Activated T-helper 17 cell treated with anti-CD3 and anti-CD28 coated beads, Interleukin-2, amount 50 U/mL, for 72 hours (primary cell): ENCODE results near the gene SSR4. TPM values are rescaled to one million over a fixed set of nuclear protein-coding genes. Genes with fewer than 3 reads are reported as not detected.

Experiments used
- ATAC-seq: fragments of 150-1000 bp; cut with Tn5 transposase; replicated peaks from 2 replicates; pipeline ENCODE4 v1.10.0; 2021; ENCODE audit warnings: mild to moderate bottlenecking, moderate library complexity
- H3K27ac Mint-ChIP-seq: one replicate; pipeline ENCODE4 v1.8.0; 2022; ENCODE audit warnings: mixed read lengths
- H3K27me3 Mint-ChIP-seq: one replicate; pipeline ENCODE4 v1.8.0; 2022; ENCODE audit warnings: mixed read lengths
- H3K36me3 Mint-ChIP-seq: one replicate; pipeline ENCODE4 v1.8.0; 2022; ENCODE audit warnings: low read depth, mild to moderate bottlenecking, mixed read lengths
- H3K4me1 Mint-ChIP-seq: one replicate; pipeline ENCODE4 v1.8.0; 2022; ENCODE audit warnings: mixed read lengths
- H3K4me3 Mint-ChIP-seq: one replicate; pipeline ENCODE4 v1.8.0; 2022; ENCODE audit warnings: mild to moderate bottlenecking, mixed read lengths
- H3K9me3 Mint-ChIP-seq: one replicate; pipeline ENCODE4 v1.8.0; 2022; ENCODE audit warnings: mixed read lengths
- total RNA-seq, 2 donors: library from RNA; stranded (reverse); gene quantifications; one replicate each; pipeline ENCODE4 v1.2.3, GENCODE V29; 2022

SSR4 gene
- total RNA-seq, 2 donors from 2014 or later = 150 to 152 TPM

DNA sequence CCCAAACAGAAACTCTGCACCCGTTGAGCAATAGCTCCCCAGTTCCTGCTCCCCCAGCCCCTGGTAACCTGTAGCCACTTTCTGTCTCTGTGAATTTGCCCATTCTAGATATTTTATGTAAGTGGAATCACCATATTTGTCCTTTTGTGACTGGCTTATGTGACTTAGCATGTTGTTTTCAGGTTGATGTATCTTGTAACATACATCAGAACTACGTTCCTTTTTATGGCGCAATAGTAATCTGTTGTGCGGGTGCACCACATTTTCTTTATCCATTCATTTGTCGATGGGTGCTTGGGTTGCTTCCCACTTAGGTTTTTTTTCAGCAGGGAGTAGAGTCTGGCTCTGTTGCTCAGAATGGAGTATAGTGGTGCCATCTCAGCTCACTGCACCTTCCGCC lies 42.5 kb downstream of the SSR4 start:
- no peaks in the 10 kb centered on the region for H3K27me3 Mint-ChIP-seq
- ATAC-seq = no peak
- H3K9me3 Mint-ChIP-seq = no peaks in the 10 kb centered on the region
- no peaks in the 10 kb centered on the region for H3K36me3 Mint-ChIP-seq
- H3K4me3 Mint-ChIP-seq = no peak overlapping the region
- no peaks in the 10 kb centered on the region for H3K4me1 Mint-ChIP-seq
- H3K27ac Mint-ChIP-seq = no peak overlapping the region

- Mint-ChIP-seq H3K9me3 (no peaks in the 10 kb centered on the region), H3K4me3 (no peak overlapping the region), H3K4me1 (no peaks in the 10 kb centered on the region), H3K27me3 (peaks cover 5% of the 10 kb centered on the region), H3K27ac (no peak overlapping the region), H3K36me3 (no peaks in the 10 kb centered on the region)
- ATAC-seq = no peak
Measured at GRCh38 chrX:153844509-153845082, 50.1 kb downstream of the SSR4 start.

GRCh38 chrX:153845195-153845594 lies 50.7 kb downstream of the SSR4 start:
- no peak for ATAC-seq
- Mint-ChIP-seq H3K36me3 (no peaks in the 10 kb centered on the region), H3K4me1 (no peaks in the 10 kb centered on the region), H3K9me3 (no peaks in the 10 kb centered on the region), H3K27me3 (peaks cover 5% of the 10 kb centered on the region), H3K27ac (no peak overlapping the region), H3K4me3 (no peak overlapping the region)

DNA sequence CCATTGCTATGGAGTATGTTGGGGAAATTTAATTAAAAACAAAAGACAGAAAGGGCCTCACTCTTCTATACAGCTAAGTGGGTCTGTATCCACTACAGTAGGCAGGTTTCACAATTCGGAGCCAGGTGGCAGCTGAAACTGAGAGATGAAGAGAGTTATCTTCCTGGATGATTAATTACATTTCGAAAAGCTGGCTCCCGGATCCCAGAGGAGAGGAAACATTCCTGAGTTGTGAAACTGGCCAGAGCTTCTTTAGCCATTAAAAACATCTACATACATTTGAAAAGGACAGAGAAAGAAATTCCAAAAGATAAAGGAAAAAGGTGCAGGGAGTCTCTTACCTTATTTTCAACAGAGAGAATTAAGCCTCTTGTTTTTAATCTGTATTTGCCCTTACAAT lies 51.4 kb downstream of the SSR4 start:
- H3K27ac Mint-ChIP-seq = no peak overlapping the region

More for the DNA sequence above, 51.4 kb downstream of the SSR4 start:
- H3K36me3 Mint-ChIP-seq = no peaks in the 10 kb centered on the region
- H3K4me1 Mint-ChIP-seq = no peaks in the 10 kb centered on the region
- H3K4me3 Mint-ChIP-seq = no peak overlapping the region
- ATAC-seq = no peak
- peaks cover 5% of the 10 kb centered on the region for H3K27me3 Mint-ChIP-seq
- no peaks in the 10 kb centered on the region for H3K9me3 Mint-ChIP-seq

Other genes starting within 250 kb of the SSR4 start
- gene CCNQ, start 195.5 kb upstream of the SSR4 start, total RNA-seq = 10 to 100 TPM in 1 of 2 donors, 1 to 10 TPM in 1; 9.1 to 26.4 TPM
- gene DUSP9, start 147.5 kb upstream of the SSR4 start, total RNA-seq = under 1 TPM in 1 of 2 donors, not detected in 1; 0.13 TPM
- gene PNCK, start 120.9 kb upstream of the SSR4 start, total RNA-seq = 10 to 100 TPM in 1 of 2 donors, 1 to 10 TPM in 1; 1.6 to 16.7 TPM
- 10 to 100 TPM in 1 of 2 donors, 1 to 10 TPM in 1; 1.1 to 26.1 TPM for gene SLC6A8, start 106.7 kb upstream of the SSR4 start, total RNA-seq
- 100 to 1,000 TPM; 115 to 170 TPM for gene BCAP31, start 70.3 kb upstream of the SSR4 start, total RNA-seq
- 1 to 10 TPM; 6.7 to 9.4 TPM for gene ABCD1, start 69.8 kb upstream of the SSR4 start, total RNA-seq
- 1 to 10 TPM in 1 of 2 donors, under 1 TPM in 1; 0.45 to 7.9 TPM for gene PLXNB3, start 30.4 kb upstream of the SSR4 start, total RNA-seq
- gene SRPK3, start 13.6 kb upstream of the SSR4 start, total RNA-seq = not detected
- gene IDH3G, start 293 bp upstream of the SSR4 start, total RNA-seq = 10 to 100 TPM; 62.0 to 82.2 TPM
- gene PDZD4, start 35.9 kb downstream of the SSR4 start, total RNA-seq = 1 to 10 TPM; 1.3 to 8.0 TPM
- 1 to 10 TPM; 2.3 to 2.4 TPM for gene L1CAM, start 91.5 kb downstream of the SSR4 start, total RNA-seq
- under 1 TPM in 1 of 2 donors, not detected in 1; 0.32 TPM for gene AVPR2, start 110.0 kb downstream of the SSR4 start, total RNA-seq
- 100 to 1,000 TPM; 105 to 147 TPM for gene ARHGAP4, start 131.6 kb downstream of the SSR4 start, total RNA-seq
- gene NAA10, start 140.4 kb downstream of the SSR4 start, total RNA-seq = 100 to 1,000 TPM in 1 of 2 donors, 10 to 100 TPM in 1; 74.7 to 146 TPM
- gene RENBP, start 150.0 kb downstream of the SSR4 start, total RNA-seq = 1 to 10 TPM; 4.7 to 4.9 TPM
- 100 to 1,000 TPM in 1 of 2 donors, 10 to 100 TPM in 1; 85.5 to 134 TPM for gene HCFC1, start 177.2 kb downstream of the SSR4 start, total RNA-seq
- 1 to 10 TPM; 7.1 to 7.8 TPM for gene TMEM187, start 178.1 kb downstream of the SSR4 start, total RNA-seq
- 100 to 1,000 TPM; 113 to 224 TPM for gene IRAK1, start 225.2 kb downstream of the SSR4 start, total RNA-seq